Mesothelial cell of epicardium (in vitro differentiated cells): ENCODE measurements around the gene FAM184B. TPM values are rescaled to one million over a fixed set of nuclear protein-coding genes. Genes with fewer than 3 reads are reported as not detected.

Experiments used
- DNase-seq, 2 experiments: peaks; one replicate each; pipeline ENCODE4 v3.0.0; 2021; ENCODE audit warnings: low spot score in 2 of 2; ENCODE audit not compliant: unreplicated experiment in 2 of 2
- H3K27ac Mint-ChIP-seq: 2 replicates; pipeline ENCODE4 v1.8.0; 2021; ENCODE audit warnings: mixed read lengths
- H3K27me3 Mint-ChIP-seq: 2 replicates; pipeline ENCODE4 v1.8.0; 2021; ENCODE audit warnings: low read depth, mixed read lengths
- H3K36me3 Mint-ChIP-seq: 2 replicates; pipeline ENCODE4 v1.8.0; 2021; ENCODE audit warnings: mixed read lengths
- H3K4me1 Mint-ChIP-seq: 2 replicates; pipeline ENCODE4 v1.8.0; 2021; ENCODE audit warnings: mixed read lengths
- H3K4me3 Mint-ChIP-seq: 2 replicates; pipeline ENCODE4 v1.8.0; 2021; ENCODE audit warnings: mild to moderate bottlenecking, moderate library complexity, mixed read lengths
- H3K9me3 Mint-ChIP-seq: 2 replicates; pipeline ENCODE4 v1.8.0; 2021; ENCODE audit warnings: mixed read lengths
- total RNA-seq: library from RNA; stranded (reverse); gene quantifications from 3 replicates; pipeline ENCODE4 v1.2.1, GENCODE V29; 2021
- TF ChIP-seq, protein P1 (sequence below): fragments of 200-600 bp; sonication (generic); IDR thresholded peaks from one replicate; pipeline ENCODE4 v1.5.0; 2021; ENCODE audit warnings: antibody characterized with exemption; ENCODE audit not compliant: unreplicated experiment

FAM184B gene
- total RNA-seq, 1 donor from 2014 or later, result 0.04 TPM

DNA sequence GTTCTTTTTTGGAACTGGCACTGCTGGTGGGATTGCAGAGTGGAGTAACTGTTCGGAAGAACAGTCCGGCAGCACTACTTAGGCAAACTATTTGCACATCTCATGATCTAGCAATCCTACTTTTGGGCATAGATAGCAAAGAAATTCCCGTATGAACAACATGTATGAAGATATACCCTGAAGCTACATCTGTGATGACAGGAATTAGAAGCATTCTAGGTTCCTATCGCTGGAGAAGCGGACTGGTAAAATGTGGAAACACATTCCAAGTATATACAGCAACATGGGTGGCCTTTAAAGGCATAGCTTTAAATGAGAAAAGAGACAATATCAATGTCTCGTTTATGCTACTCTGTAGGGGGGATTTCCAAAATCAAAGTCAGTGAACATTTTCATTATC, 26.0 kb upstream of the FAM184B start:
- Mint-ChIP-seq H3K27ac (peak overlapping the region; percentile 30), H3K4me3 (peak overlapping the region; percentile 59), H3K36me3 (peaks cover 13% of the 10 kb centered on the region), H3K27me3 (no peaks in the 10 kb centered on the region), H3K4me1 (peaks cover 41% of the 10 kb centered on the region), H3K9me3 (no peaks in the 10 kb centered on the region)
- no peak for DNase-seq
- TF ChIP-seq, protein P1, sequence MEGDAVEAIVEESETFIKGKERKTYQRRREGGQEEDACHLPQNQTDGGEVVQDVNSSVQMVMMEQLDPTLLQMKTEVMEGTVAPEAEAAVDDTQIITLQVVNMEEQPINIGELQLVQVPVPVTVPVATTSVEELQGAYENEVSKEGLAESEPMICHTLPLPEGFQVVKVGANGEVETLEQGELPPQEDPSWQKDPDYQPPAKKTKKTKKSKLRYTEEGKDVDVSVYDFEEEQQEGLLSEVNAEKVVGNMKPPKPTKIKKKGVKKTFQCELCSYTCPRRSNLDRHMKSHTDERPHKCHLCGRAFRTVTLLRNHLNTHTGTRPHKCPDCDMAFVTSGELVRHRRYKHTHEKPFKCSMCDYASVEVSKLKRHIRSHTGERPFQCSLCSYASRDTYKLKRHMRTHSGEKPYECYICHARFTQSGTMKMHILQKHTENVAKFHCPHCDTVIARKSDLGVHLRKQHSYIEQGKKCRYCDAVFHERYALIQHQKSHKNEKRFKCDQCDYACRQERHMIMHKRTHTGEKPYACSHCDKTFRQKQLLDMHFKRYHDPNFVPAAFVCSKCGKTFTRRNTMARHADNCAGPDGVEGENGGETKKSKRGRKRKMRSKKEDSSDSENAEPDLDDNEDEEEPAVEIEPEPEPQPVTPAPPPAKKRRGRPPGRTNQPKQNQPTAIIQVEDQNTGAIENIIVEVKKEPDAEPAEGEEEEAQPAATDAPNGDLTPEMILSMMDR, result no peak

DNA sequence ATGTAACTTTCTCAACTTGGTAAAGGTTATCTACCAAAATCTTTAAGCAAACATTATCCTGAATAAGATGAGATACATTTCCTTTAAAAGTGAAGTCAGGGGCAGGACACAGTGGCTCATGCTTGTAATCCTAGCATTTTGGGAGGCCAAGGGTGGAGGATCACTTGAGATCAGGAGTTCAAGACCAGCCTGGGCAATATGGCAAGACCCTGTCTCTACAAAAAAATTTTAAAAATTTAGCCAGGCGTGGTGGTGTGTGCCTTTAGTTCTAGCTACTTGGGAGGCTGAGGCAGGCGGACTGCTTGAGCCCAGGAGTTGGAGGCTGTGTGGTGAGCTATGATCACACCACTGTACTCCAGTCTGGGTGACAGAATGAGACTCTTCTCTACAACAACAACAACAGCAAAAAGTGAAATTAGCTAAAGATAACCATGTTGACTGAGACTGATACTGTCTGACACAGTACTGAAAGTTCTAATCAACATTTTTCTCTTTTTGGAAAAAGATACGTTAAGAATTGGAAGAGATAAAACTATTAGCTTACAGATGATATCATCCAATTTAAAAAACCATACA, 24.2 kb upstream of the FAM184B start:
- no peak for DNase-seq
- Mint-ChIP-seq H3K4me3 (no peak overlapping the region), H3K27ac (no peak overlapping the region), H3K4me1 (peaks cover 31% of the 10 kb centered on the region), H3K9me3 (no peaks in the 10 kb centered on the region), H3K36me3 (peaks cover 19% of the 10 kb centered on the region), H3K27me3 (no peaks in the 10 kb centered on the region)
- TF ChIP-seq, protein P1, result no peak

DNA sequence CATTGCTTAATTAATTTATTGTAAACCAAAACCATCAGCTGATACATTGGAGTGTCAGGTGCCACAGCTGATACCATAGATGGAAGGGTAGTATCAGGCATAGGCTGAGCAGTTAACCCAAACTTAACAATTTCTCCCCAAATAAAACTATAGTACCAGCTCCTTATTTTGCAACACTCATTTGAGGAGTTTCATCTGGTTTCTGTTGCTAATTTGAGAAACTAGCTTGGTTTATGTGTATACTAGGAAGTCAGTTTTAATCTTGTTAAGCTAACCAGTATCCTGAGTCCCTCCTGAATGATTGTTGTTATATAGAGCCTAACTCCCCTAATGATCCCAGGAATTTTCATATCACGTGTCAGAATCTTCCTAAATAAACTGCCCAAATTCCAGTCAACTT, 16.4 kb upstream of the FAM184B start:
- Mint-ChIP-seq H3K9me3 (no peaks in the 10 kb centered on the region), H3K4me1 (no peaks in the 10 kb centered on the region), H3K4me3 (no peak overlapping the region), H3K36me3 (peaks cover 24% of the 10 kb centered on the region), H3K27me3 (no peaks in the 10 kb centered on the region), H3K27ac (no peak overlapping the region)
- TF ChIP-seq, protein P1, result no peak
- DNase-seq, result no peak

DNA sequence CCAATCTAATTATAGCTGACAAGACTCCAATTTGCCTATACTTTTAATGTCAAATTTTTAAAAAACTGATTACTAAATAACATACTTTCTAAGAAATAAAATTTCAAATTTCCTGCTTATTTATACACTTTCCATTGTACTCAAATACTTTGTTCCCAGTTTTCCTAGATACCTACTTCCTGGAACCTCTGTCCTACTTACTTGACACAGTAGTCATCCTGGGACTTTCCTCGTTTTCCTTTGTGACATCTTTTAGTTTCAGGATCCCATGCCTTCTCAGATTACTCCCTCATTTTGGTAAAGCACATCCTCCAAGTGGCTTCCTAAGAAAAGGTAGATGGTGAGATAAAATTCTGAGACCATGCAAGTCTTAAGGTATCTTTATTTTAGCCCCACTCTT, 13.3 kb upstream of the FAM184B start:
- TF ChIP-seq, protein P1, result no peak
- no peaks in the 10 kb centered on the region for H3K9me3 Mint-ChIP-seq
- DNase-seq, result no peak
- H3K36me3 Mint-ChIP-seq, result peaks cover 20% of the 10 kb centered on the region
- H3K4me3 Mint-ChIP-seq, result no peak overlapping the region
- H3K27me3 Mint-ChIP-seq, result no peaks in the 10 kb centered on the region
- no peaks in the 10 kb centered on the region for H3K4me1 Mint-ChIP-seq
- no peak overlapping the region for H3K27ac Mint-ChIP-seq

DNA sequence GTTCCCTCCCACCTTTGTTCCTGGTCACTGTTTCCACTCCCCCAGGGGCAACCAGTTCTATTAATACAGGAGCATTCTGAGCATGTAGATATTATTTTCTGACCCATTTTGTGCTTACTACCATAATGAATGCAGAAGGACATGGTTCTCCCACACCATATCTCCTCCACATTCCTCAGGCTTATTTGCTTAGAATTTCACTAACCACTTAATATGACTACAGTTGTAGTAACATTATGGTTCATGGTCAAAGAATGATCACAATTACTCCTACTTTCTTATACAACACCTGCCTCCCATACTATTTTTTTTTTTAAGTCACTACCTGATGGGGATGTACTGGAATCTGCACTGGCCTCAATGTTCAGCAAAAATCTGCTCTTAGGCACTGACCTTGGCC, 7.5 kb upstream of the FAM184B start:
- peaks cover 13% of the 10 kb centered on the region for H3K36me3 Mint-ChIP-seq
- no peak overlapping the region for H3K4me3 Mint-ChIP-seq
- H3K27ac Mint-ChIP-seq, result no peak overlapping the region
- H3K9me3 Mint-ChIP-seq, result no peaks in the 10 kb centered on the region
- peaks cover 3% of the 10 kb centered on the region for H3K27me3 Mint-ChIP-seq
- DNase-seq, result no peak
- TF ChIP-seq, protein P1, result no peak
- H3K4me1 Mint-ChIP-seq, result no peaks in the 10 kb centered on the region

DNA sequence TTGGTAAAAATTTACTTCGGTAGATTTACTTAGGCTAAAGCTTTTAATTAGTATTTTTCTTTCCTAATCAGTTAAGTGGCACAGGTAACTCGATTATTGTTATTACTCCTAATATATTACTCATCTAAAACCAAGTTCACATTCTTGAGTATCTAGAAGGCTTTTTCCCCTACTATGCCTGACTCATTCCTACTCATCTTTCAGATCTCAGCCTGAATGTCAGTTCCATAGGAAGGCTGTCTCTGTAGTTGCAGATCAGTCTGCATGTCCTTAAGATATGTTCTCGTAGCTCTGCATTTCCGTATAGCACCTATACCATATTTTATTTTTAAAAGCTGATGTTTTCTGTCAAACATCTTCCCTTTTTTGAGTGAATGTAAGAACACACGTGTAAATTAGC, 5.9 kb upstream of the FAM184B start:
- Mint-ChIP-seq H3K9me3 (no peaks in the 10 kb centered on the region), H3K4me1 (no peaks in the 10 kb centered on the region), H3K27ac (no peak overlapping the region), H3K36me3 (peaks cover 8% of the 10 kb centered on the region), H3K4me3 (no peak overlapping the region), H3K27me3 (peaks cover 17% of the 10 kb centered on the region)
- no peak for DNase-seq
- TF ChIP-seq, protein P1, result no peak
